ENCODE data around the gene LDAF1.

Gene LDAF1

DNA sequence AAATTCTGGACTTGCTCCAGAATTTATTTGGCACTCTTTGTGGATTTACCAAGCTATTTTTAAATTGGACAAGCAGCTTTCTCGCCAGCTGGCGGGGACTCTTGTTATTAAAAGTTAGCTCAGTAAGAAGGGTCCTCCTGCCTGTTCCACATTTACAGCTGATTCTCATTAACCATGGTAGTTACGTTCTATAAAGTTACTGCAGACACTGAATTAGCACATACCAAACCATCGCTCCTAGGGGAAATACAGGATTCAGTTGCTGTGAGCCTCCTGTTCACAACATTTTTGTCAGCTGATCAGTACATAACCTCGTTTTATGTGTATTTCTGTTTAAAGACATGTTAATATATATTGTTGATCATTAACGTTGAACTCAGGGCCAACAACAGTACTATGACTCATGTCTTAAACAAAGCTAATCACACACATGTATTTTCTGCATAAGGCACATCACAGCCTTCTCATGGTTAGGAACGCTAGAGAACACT lies 4.2 kb downstream of the LDAF1 start:
- no peak for DNase-seq
- Histone ChIP-seq H3K36me3 (no peaks in the 10 kb centered on the region), H3K9me3 (no peaks in the 10 kb centered on the region), H3K4me3 (ENCODE audit: low read depth, low read length) (no peak overlapping the region), H3K4me1 (no peaks in the 10 kb centered on the region), H3K27me3 (peaks cover 20% of the 10 kb centered on the region)
- TF ChIP-seq, protein P1, sequence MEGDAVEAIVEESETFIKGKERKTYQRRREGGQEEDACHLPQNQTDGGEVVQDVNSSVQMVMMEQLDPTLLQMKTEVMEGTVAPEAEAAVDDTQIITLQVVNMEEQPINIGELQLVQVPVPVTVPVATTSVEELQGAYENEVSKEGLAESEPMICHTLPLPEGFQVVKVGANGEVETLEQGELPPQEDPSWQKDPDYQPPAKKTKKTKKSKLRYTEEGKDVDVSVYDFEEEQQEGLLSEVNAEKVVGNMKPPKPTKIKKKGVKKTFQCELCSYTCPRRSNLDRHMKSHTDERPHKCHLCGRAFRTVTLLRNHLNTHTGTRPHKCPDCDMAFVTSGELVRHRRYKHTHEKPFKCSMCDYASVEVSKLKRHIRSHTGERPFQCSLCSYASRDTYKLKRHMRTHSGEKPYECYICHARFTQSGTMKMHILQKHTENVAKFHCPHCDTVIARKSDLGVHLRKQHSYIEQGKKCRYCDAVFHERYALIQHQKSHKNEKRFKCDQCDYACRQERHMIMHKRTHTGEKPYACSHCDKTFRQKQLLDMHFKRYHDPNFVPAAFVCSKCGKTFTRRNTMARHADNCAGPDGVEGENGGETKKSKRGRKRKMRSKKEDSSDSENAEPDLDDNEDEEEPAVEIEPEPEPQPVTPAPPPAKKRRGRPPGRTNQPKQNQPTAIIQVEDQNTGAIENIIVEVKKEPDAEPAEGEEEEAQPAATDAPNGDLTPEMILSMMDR (IDR thresholded peaks at IDR 0.05; ENCODE audit: low read depth, low read length), result no peak

DNA sequence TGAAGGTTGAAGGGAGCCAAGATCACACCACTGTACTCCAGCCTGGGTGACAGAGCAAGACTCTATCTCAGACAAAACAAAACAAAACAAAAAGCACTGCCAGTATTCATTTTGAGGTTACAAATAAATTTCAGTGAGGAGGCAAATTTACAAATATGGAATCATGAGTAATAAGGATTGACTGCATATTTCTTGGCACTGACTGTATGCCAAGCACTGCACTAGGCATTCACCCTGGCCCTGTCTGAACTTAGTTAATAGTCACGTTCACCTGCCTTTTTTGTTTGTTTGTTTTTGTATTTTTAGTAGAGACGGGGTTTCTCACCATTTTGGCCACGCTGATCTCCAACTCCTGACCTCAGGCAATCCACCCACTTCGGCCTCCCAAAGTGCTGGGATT lies 5.1 kb downstream of the LDAF1 start:
- no peaks in the 10 kb centered on the region for H3K36me3 ChIP-seq
- no peak for DNase-seq

DNA sequence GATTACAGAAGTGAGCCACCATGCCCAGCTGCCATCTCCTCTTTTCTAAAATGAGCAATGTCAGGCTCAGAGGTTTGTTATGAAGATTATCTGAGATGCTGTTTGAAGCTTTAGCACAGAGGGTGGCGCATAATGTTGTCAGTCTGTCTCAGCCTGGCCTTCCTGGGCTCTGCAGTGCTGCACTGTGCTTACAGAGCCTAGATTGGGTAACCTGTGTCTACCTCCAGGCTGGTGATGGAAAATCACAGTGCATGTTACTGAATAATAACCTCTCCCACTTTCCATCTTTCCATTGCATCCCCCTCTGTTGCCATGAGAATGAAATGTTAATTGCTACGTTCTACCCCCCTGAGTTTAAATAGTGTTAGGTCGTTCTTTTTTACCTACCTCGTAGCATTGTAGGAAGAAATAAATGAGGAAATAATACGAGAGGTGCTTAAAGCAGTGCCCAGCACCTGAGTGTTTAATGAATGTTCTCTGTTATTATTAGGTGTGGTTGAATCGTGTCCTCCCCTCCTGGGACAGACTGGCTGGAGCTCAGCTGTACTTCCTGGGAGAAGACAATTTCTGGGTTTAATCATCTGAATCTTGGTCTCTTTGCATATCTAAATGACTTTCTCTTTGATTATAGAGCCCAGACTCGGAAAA lies 6.2 kb downstream of the LDAF1 start:
- no peak for DNase-seq
- H3K4me3 ChIP-seq (ENCODE audit: low read depth, low read length), result no peak overlapping the region
- TF ChIP-seq, protein P1 (IDR thresholded peaks at IDR 0.05; ENCODE audit: low read depth, low read length), result no peak
- peaks cover 12% of the 10 kb centered on the region; the same call in 1 of the 2 replicates for H3K27me3 ChIP-seq
- H3K36me3 ChIP-seq, result no peaks in the 10 kb centered on the region
- H3K4me1 ChIP-seq, result no peaks in the 10 kb centered on the region
- H3K9me3 ChIP-seq, result no peaks in the 10 kb centered on the region

More for the DNA sequence above, 5.1 kb downstream of the LDAF1 start:
- Histone ChIP-seq H3K9me3 (no peaks in the 10 kb centered on the region), H3K4me3 (ENCODE audit: low read depth, low read length) (no peak overlapping the region), H3K27me3 (peaks cover 20% of the 10 kb centered on the region), H3K4me1 (no peaks in the 10 kb centered on the region)
- TF ChIP-seq, protein P1 (IDR thresholded peaks at IDR 0.05; ENCODE audit: low read depth, low read length), result no peak

DNA sequence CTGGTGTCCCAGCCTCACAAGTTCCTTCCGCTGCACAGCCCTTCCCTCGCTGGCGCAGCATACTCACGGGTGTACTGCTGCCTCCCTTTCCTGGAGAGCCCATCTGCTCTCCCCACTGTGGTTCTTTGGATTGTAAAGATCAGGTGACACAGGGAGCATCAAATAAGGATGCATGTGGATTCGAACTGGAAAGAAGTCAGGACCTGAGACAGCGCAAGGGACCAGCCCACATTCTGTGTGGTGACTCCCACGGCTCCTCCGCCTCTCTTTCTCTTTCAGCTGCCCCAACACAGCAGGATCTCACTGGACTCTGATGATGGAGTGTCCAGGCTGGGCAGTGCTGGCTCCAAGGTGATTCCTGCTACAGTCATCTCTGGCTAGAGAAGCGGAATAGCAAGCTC lies 8.1 kb downstream of the LDAF1 start:
- Histone ChIP-seq H3K4me3 (ENCODE audit: low read depth, low read length) (no peak overlapping the region), H3K4me1 (no peaks in the 10 kb centered on the region), H3K27me3 (peaks cover 2% of the 10 kb centered on the region; the same call in 1 of the 2 replicates), H3K9me3 (no peaks in the 10 kb centered on the region), H3K36me3 (no peaks in the 10 kb centered on the region)
- TF ChIP-seq, protein P1 (IDR thresholded peaks at IDR 0.05; ENCODE audit: low read depth, low read length), result no peak
- no peak for DNase-seq

DNA sequence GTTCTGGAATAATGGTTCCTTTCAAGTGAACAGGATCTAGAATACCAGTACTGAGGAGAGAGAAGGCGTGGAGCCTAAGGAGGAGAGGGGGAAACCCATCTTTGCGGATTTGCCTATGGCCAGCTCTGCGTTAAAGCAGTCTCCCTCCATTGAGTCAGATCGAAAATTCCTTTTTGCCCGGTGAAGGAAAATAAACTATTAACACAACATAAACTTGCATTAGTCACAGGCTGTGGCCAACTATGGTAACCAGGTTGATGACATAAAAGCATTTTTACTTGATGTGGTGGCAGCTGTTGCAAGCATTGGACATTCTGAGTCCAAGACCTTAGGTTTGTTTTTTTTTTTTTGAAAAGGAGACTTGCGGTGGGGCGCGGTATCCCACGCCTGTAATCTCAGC lies 8.9 kb downstream of the LDAF1 start:
- no peaks in the 10 kb centered on the region for H3K36me3 ChIP-seq
- no peaks in the 10 kb centered on the region for H3K4me1 ChIP-seq
- no peaks in the 10 kb centered on the region for H3K9me3 ChIP-seq
- H3K4me3 ChIP-seq (ENCODE audit: low read depth, low read length), result no peak overlapping the region
- TF ChIP-seq, protein P1 (IDR thresholded peaks at IDR 0.05; ENCODE audit: low read depth, low read length), result no peak
- H3K27me3 ChIP-seq, result no peaks in the 10 kb centered on the region; the same call in 1 of the 2 replicates
- no peak for DNase-seq

DNA sequence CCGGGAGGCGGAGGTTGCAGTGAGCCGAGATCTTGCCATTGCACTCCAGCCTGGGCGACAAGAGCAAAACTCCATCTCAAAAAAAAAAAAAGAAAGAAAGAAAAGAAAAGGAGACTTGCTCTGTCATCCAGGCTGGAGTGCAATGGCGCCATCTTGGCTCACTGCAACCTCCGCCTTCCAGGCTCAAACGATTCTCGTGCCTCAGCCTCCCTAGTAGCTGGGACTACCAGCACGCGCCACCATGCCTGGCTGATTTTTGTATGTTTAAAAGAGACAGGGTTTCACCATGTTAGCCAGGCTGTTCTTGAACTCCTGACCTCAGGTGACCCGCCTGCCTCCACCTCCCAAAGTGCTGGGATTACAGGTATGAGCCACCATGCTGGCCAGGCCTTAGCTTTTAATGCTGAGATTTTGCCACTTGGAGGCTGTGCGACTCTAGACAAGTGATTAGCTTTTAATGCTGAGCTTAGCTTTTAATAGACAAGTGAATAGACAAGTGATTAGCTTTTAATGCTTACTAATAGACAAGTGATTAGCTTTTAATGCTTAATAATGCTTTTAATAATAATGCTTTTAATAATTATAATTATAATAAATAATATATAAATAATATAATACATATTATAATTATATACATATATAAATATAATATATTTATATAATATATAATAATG lies 9.6 kb downstream of the LDAF1 start:
- H3K27me3 ChIP-seq, result no peaks in the 10 kb centered on the region; the same call in 1 of the 2 replicates
- TF ChIP-seq, protein P1 (IDR thresholded peaks at IDR 0.05; ENCODE audit: low read depth, low read length), result no peak
- H3K4me3 ChIP-seq (ENCODE audit: low read depth, low read length), result no peak overlapping the region
- DNase-seq, result no peak
- no peaks in the 10 kb centered on the region for H3K36me3 ChIP-seq
- no peaks in the 10 kb centered on the region for H3K4me1 ChIP-seq
- H3K9me3 ChIP-seq, result no peaks in the 10 kb centered on the region

All from BE2C (cell line).